MM.1S (cell line): ENCODE results near the gene TBC1D16.

Source experiments
- CTCF ChIP-seq: fragments of 300-600 bp; sonication (generic); IDR thresholded peaks from 2 replicates; pipeline ENCODE4 v1.5.1; 2016; ENCODE audit warnings: antibody characterized with exemption, low read length, mixed read lengths
- EZH2 ChIP-seq: fragments of 300-600 bp; sonication (generic); optimal IDR thresholded peaks from 2 replicates; pipeline ENCODE3; 2017; ENCODE audit warnings: low read depth, mild to moderate bottlenecking, antibody characterized with exemption, low read length, mixed read lengths

- TF ChIP-seq CTCF: no peak
- TF ChIP-seq EZH2: no peak
Observed at GRCh38 chr17:80050706-80051105, 15.0 kb upstream of the TBC1D16 start.
